NCI-H446 treated with DMSO at 0.1 percent for 48 hours (cell line): ENCODE data around the gene RANBP1.

Experiments used
- DNase-seq: peaks from one replicate; lab custom pipeline; 2025; lab: John Stamatoyannopoulos, UW

Gene RANBP1

DNA sequence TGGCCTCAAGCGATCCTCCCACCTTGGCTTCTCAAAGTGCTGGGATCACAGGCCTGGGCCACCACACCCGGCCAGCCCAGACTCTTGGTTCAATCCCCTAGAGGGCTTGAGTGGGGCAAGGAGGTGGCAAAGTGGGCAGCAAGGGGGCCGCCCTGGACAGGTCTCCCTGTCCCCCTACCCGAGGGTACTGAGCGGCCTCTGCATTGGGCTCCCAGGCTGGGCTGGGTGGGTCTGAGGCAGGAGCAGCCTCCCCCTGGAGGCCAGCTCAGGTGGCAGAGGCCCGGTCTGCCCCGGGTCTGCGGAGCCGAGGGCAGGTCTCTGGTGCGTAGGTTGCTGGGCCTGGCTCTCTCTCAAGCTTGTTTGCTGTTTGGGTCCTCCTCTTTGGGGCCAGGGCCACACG is 57.3 kb downstream of the RANBP1 start:
- no peak for DNase-seq

DNA sequence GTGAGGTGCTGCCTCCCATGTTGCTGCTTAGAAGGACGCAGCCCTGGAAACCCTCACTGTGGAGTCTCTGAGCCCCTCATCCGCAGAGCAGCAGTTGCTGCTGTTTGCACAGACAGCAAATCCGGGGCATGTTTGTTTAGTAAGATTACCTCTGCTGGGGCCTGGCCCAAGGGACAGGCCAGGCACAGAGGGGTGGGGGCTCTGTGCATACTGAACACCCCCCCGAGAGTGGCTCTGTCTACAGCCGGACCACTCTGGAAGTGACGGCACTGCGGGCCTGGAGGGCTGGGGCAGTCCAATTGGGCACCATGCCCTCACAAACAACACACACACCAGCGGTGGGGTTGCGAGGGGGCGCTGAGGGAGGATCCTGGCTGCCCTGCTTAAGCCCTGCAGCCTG is 57.9 kb downstream of the RANBP1 start:
- DNase-seq: no peak

DNA sequence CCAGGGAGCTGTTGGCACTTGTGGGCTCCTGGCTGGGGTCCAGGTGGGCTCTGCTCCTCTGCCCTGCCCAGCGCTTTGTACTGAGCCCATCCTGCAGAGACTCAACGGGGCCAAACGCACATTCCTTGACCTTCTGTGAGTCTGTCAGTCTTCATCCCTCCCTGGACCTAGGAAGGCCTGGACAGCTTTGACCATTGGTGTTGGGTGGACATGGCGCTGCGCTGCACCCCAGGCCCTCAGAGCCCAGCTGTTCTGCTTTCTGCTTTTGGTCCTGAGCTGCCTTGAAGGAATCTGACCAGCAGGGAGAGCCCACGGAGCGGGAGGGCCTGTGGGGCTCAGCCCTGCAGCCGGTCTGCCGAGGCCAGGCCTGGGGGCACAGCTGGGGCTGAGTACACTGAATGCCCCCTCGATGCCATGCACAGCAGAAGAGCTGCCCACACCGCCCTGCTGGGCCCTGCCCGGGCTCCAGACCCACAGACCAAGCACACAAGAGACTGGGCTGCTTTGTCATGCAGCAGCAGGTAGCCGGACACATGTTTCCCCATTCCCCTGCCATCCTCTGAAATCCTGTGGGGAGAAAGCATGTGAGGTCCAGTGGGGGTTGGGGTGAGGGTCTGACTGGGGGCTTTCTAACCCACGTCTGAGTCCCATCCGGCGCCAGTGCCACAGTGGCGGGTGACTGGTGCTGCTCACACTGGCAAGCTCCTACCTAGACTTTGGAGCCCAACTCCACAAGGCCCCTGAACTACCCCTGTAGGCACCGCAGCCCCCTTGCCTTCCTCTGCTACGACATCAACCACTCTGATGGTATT is 59.1 kb downstream of the RANBP1 start:
- no peak for DNase-seq

DNA sequence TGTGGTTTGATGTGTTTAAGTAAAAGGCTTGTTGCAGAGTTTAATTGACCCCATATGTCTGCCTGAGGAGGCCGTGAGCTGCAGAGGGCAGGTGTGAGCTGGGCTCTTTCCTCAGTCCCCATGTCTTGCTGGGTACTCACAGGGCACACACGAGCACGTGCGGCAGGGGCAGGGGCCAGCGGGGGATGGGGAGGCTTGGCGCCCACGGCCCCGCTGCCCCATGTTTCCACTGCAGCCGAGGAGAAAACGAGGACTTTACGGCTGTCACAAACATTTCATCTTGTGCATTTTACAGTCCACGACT is 59.6 kb downstream of the RANBP1 start:
- no peak for DNase-seq

DNA sequence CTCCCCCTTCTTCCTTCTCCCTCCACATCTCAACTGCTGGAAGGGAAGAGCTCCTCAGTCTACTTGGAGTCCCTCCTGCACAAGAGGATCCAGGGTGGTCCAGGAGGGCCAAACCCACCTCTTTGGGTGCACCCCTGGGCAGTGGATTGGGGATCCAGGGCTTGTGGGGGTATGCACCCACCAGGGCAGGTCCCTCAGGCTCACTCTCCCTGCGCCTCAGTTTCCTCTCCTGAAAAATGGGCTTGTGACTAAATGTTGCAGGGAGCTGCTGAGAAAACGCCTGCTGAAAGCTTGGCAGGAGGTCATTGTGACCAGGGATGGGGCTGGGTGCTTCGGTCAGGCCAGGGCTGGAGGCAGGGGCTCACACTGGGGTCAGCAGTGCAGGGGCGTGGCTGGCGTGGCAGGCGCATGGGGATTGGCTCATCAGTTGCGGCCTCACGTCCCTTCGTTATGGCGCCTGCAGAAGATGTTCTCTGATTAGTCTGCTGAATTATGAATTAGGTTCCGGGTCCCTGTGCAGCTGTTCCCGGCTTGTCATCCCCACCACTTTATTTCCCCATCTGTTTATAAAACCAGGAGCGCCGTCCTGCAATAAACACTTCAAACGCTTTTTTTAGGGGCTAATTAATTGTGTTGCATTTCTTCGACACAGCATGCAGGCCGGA is 60.6 kb downstream of the RANBP1 start:
- DNase-seq: no peak
